ENCODE measurements around the gene TRIB2. TPM values are rescaled to one million over a fixed set of nuclear protein-coding genes. Genes with fewer than 3 reads are reported as not detected.

Gene TRIB2
- total and polyA plus RNA-seq, 2 of the 13 experiments (the other 11 are each of a cell fraction or from before 2014, with no cell fraction given) = 1.1 to 2.3 TPM

GRCh38 chr2:12672711-12673315 is 43.9 kb upstream of the TRIB2 start (continued):
- TF ChIP-seq, protein P1, sequence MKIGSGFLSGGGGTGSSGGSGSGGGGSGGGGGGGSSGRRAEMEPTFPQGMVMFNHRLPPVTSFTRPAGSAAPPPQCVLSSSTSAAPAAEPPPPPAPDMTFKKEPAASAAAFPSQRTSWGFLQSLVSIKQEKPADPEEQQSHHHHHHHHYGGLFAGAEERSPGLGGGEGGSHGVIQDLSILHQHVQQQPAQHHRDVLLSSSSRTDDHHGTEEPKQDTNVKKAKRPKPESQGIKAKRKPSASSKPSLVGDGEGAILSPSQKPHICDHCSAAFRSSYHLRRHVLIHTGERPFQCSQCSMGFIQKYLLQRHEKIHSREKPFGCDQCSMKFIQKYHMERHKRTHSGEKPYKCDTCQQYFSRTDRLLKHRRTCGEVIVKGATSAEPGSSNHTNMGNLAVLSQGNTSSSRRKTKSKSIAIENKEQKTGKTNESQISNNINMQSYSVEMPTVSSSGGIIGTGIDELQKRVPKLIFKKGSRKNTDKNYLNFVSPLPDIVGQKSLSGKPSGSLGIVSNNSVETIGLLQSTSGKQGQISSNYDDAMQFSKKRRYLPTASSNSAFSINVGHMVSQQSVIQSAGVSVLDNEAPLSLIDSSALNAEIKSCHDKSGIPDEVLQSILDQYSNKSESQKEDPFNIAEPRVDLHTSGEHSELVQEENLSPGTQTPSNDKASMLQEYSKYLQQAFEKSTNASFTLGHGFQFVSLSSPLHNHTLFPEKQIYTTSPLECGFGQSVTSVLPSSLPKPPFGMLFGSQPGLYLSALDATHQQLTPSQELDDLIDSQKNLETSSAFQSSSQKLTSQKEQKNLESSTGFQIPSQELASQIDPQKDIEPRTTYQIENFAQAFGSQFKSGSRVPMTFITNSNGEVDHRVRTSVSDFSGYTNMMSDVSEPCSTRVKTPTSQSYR (CRISPR knock-in tag; IDR thresholded peaks at IDR 0.05; ENCODE audit: borderline replicate concordance) = no peak
- TF ChIP-seq MYC (CRISPR knock-in tag; IDR thresholded peaks at IDR 0.05; ENCODE audit: borderline replicate concordance) (no peak), HOMEZ (CRISPR knock-in tag; IDR thresholded peaks at IDR 0.05; ENCODE audit: low read depth) (no peak), ZNF142 (CRISPR knock-in tag; IDR thresholded peaks at IDR 0.05) (no peak), MAFK (conservative IDR thresholded peaks at IDR 0.05 in 1 of 2, IDR thresholded peaks at IDR 0.05 in 1 of 2; ENCODE audit: low read length in 2 of 2) (no peak), ZBTB1 (CRISPR knock-in tag; IDR thresholded peaks at IDR 0.05; ENCODE audit: borderline replicate concordance) (no peak)
- TF ChIP-seq, protein P2, sequence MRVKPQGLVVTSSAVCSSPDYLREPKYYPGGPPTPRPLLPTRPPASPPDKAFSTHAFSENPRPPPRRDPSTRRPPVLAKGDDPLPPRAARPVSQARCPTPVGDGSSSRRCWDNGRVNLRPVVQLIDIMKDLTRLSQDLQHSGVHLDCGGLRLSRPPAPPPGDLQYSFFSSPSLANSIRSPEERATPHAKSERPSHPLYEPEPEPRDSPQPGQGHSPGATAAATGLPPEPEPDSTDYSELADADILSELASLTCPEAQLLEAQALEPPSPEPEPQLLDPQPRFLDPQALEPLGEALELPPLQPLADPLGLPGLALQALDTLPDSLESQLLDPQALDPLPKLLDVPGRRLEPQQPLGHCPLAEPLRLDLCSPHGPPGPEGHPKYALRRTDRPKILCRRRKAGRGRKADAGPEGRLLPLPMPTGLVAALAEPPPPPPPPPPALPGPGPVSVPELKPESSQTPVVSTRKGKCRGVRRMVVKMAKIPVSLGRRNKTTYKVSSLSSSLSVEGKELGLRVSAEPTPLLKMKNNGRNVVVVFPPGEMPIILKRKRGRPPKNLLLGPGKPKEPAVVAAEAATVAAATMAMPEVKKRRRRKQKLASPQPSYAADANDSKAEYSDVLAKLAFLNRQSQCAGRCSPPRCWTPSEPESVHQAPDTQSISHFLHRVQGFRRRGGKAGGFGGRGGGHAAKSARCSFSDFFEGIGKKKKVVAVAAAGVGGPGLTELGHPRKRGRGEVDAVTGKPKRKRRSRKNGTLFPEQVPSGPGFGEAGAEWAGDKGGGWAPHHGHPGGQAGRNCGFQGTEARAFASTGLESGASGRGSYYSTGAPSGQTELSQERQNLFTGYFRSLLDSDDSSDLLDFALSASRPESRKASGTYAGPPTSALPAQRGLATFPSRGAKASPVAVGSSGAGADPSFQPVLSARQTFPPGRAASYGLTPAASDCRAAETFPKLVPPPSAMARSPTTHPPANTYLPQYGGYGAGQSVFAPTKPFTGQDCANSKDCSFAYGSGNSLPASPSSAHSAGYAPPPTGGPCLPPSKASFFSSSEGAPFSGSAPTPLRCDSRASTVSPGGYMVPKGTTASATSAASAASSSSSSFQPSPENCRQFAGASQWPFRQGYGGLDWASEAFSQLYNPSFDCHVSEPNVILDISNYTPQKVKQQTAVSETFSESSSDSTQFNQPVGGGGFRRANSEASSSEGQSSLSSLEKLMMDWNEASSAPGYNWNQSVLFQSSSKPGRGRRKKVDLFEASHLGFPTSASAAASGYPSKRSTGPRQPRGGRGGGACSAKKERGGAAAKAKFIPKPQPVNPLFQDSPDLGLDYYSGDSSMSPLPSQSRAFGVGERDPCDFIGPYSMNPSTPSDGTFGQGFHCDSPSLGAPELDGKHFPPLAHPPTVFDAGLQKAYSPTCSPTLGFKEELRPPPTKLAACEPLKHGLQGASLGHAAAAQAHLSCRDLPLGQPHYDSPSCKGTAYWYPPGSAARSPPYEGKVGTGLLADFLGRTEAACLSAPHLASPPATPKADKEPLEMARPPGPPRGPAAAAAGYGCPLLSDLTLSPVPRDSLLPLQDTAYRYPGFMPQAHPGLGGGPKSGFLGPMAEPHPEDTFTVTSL (CRISPR knock-in tag; IDR thresholded peaks at IDR 0.05; ENCODE audit: borderline replicate concordance) = no peak
- TF ChIP-seq, protein P3, sequence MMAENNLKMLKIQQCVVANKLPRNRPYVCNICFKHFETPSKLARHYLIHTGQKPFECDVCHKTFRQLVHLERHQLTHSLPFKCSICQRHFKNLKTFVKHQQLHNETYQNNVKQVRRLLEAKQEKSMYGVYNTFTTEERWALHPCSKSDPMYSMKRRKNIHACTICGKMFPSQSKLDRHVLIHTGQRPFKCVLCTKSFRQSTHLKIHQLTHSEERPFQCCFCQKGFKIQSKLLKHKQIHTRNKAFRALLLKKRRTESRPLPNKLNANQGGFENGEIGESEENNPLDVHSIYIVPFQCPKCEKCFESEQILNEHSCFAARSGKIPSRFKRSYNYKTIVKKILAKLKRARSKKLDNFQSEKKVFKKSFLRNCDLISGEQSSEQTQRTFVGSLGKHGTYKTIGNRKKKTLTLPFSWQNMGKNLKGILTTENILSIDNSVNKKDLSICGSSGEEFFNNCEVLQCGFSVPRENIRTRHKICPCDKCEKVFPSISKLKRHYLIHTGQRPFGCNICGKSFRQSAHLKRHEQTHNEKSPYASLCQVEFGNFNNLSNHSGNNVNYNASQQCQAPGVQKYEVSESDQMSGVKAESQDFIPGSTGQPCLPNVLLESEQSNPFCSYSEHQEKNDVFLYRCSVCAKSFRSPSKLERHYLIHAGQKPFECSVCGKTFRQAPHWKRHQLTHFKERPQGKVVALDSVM (CRISPR knock-in tag; IDR thresholded peaks at IDR 0.05) = no peak
